Glomerular endothelial cell (primary cell): ENCODE data around the gene LTBP2. TPM values are rescaled to one million over a fixed set of nuclear protein-coding genes. Genes with fewer than 3 reads are reported as not detected.

Source experiments
- DNase-seq: peaks from one replicate; pipeline ENCODE4 v3.0.0-alpha.2; 2011; ENCODE audit warnings: low read depth, low spot score; ENCODE audit errors: extremely low read depth
- total RNA-seq: library from RNA; depleted of rRNA; stranded (reverse); fragments of >200 nt; gene quantifications from 2 replicates; pipeline ENCODE4 v1.2.3, GENCODE V29; 2015

LTBP2 gene
- total RNA-seq, 1 donor from 2014 or later, result 261 TPM

GRCh38 chr14:74510959-74511409 is 101.1 kb downstream of the LTBP2 start:
- DNase-seq, result no peak

- no peak for DNase-seq
Measured at GRCh38 chr14:74510223-74510931, 101.7 kb downstream of the LTBP2 start.

DNA sequence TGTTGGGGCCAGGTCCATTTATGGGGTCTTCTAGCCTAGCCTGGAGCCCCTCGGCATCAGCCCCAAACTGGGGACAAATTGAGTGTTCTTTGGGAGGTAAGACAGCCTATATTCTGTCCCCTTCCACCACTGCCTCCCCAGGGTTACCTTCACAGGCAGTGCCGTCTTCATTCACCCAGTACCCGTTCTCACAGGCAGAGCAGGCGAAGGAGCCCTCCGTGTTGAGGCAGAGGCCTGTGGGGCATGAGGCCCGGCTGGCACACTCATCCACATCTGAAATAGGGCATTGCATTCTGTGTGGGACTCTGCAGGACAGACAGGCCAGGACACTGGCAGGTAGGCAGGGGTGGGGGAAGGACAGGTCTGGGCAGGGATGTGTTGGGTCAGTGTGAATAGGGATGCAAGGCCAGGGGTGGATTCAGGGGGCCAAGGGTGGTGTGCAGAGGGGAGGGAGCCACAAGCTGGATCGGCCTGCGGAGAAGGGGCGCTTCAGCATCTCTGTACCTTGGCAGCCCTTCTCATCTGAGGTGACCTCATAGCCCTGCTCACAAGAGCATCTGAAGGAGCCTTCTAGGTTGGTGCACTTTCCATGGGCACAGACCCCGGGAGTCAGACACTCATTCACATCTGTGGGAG is 102.3 kb downstream of the LTBP2 start:
- DNase-seq, result no peak

DNA sequence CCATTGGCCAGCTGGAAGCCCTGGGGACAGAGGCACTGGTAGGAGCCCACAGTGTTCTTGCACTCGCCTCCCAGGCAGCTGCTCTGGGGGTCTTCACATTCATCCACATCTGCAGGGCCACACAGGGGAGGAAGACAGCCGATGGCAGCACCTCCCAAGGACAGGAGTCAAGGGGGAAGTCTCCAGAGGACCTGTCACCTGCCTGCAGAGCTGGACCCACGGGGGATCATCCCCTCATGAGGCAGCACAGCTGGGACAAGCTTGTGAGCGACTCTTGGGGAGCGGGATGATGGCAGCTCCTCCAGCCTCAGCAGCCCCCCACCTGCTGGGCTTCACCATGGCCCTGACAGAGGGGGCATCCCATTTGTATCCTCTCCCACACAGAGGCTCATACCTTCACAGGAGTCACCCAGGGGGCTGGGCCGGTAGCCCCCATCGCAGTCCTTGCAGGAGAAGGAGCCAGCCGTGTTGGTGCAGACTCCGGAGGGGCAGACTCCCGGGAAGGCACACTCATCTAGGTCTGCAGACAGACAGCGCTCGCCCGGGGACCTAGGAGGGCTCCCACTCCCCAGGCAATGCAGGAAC is 103.1 kb downstream of the LTBP2 start:
- DNase-seq, result no peak

DNA sequence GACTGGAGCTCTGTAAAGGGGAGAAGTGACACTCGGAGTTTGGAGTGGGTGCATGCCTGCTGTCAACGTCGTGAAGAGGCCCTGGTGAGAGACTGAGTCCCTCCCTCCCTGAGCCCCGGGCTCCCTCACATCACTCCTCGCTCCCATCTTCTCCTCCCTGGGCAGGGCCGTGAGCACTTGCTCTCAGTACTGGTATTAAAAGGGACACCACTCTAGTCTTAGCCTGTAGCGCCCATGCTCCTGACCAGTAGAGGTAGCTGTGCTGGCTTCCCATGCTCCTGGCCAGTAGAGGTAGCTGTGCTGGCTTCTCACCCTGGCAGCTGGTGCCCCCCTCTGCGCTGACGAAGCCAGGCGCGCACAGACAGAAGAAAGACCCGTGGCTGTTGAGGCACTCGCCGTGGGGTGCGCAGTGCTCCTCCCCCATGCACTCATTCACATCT is 103.7 kb downstream of the LTBP2 start:
- no peak for DNase-seq

DNA sequence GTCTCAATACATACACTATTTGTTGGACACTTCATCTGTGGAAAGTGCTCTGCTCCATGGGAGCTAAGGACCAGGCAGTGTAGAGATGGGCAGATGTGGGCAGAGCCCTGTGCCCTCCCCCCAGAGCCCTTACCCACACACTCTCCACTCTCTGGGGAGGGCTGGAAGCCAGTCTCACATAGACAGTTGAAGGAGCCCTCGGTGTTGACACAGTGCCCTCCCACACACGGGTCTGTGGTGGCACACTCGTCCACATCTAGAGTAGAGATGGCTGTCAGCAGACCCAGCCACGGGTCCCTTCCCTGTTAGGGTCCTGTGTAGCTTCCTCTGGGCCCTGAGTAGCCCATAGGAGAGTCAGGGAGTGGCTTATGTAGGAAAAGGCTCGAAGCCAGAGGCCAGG is 104.2 kb downstream of the LTBP2 start:
- no peak for DNase-seq

GRCh38 chr14:74507085-74507484 is 105.0 kb downstream of the LTBP2 start:
- DNase-seq, result no peak

- DNase-seq, result no peak
Measured at GRCh38 chr14:74506411-74506851, 105.6 kb downstream of the LTBP2 start.

DNA sequence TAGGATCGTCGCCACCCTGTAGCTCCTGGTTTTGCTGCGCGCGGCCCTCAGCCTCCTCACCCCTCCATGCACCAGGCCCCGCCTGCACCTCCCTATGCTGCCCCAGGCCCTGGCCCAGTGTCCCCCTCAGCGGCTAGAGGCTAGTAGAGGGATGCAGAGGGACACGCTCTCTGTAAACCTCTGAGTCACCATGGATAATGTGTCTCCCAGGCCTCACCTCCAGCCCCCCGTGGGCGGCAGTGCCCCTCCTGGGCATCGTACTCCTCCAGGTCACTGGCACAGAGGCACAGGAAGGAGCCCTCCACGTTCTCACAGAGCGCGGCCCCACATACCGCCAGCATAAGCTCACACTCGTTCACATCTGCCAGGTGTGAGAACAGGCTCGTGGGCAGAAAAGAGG is 106.2 kb downstream of the LTBP2 start:
- DNase-seq, result no peak

GRCh38 chr14:74504874-74505720 is 106.9 kb downstream of the LTBP2 start:
- no peak for DNase-seq

DNA sequence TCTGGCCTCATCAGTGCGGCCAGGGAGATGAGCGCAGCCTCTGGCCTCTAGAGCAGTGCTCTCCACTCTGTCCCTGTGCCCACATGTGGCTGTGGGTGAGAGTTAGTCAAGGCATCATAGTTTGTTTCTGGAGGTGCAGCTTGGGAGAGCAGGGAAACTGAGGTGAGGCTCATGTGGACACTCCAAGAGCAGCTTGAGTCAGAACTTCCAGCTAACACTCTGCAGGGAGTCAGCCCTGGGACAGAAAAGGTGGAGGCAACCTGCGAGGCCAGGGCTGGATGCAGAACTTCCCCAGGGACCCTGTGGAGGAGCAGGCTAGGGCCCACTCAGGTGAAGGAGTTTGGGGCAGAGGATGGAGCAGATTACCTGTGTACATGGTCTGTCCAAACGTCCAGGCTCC is 107.6 kb downstream of the LTBP2 start:
- no peak for DNase-seq

- DNase-seq, result no peak
Measured at GRCh38 chr14:74503938-74504335, 108.1 kb downstream of the LTBP2 start.

GRCh38 chr14:74503291-74503937 is 108.6 kb downstream of the LTBP2 start:
- no peak for DNase-seq

DNA sequence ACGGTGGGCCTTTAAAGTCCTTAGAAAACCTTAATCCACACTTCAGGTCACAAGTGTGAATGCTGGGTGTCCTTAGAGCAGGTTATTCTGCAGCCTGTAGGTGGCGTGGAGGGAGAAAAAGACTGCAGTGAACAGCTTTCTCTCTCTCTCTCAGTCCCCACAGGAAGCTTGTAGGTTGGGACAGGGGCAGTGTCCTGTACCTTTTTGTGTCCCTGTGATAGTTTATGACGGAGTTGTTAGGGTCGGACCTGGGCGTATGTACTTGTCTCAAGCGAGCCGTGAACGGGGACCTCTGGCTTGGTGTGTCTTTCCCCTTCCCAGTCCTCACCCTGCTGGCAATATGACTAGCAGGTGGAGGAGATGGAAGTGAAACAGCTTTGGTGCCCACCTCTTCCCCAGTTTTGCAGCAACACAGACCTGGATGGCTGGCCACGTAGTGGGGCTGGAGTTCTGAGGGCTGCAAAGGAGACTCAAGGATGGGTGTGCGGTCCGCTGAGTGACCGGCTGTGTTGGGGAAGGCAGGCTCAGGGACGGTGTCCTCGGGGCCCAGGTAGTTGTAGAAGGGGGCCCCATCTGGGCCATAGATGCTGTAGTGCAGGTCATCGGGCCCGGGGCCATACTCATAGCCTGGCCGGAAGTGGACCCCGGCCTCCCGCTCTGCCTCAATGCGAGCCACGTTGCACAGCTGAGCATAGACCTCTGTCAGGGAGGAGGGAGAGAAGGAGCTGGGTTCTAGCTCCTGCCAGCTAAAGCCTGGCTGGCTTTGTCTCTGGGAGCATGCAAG is 109.6 kb downstream of the LTBP2 start:
- no peak for DNase-seq

DNA sequence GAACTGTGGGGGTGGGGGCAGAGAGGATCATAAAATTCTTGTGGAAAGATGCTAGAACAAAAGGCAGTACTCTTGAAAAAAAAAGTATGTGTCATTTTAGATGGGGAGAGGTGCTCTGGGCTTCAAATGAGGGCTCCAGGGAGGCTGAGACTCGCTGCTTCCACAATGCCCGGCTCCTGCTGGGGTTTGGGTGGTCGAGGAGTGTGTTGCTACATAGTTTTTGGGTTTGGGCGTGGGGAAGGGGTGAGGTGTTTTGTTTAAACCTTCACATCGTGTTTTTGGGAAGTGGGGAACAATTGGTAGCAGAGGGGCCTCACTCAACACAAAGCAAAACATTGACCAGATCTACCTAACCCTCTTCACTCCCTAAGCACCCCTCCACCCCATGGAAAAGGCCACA is 110.3 kb downstream of the LTBP2 start:
- no peak for DNase-seq

DNA sequence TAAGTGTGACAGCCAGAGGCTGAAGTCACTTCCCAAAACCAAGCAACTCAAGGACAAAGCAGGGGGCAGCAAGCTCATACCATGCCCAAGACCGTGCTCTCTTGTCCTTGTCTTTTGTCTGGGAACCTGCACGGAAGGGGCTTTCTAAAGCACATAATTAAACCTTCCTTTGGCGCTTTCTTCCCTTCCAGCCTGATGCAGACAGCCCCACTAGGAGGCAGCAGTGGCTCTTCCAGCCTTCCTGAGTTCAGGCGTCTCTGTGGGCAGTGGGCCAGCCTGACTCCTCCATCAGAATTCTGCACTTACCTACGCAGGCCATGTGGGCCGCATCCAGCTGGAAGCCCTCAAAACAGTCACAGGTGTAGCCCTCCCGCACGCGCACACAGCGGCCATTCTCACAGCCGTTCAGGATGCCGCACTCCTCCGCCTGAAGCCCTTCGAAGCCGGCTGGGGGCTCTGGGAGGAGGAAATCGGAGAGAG is 110.9 kb downstream of the LTBP2 start:
- DNase-seq, result no peak

DNA sequence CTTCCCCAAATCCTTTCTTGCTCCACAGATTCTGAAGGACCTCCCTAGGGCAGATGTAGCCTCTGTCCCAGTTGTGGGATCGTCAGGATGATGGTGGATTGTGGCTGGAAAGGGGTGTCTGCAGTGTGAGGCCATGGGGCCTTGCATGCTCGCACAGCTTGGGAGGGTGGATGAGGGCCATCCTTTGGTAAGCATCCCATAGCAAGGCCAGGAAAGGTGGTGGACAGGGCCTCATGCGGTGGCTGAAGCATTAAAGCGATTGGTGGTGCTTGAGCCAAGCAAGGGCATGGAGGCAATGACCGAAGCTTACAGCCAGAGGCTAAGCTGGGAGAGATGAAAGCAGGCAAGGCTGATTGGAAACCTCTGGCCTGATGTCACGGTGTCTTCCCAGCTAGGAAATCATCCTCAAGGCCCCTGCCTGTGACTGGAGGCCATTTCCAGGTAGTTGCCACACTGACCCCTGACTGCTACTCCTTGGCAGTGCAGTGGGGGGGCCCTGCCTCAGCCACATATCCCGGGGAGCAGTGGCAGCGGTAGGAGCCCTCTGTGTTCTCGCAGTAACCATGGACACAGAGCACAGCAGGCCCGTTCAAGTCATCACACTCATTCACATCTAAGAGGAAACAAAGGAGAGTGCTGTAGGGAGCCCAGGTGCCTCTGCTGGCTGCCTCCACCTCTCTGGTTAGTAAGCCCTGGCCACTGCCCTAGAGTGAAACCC is 111.5 kb downstream of the LTBP2 start:
- DNase-seq, result no peak

GRCh38 chr14:74495356-74495755 is 116.7 kb downstream of the LTBP2 start:
- DNase-seq, result no peak
